A204.1 (cell line): Measurements from ENCODE around the gene TMEM100.

Experiments used
- FAIRE-seq: peaks from 2 replicates; lab custom pipeline; 2012; peaks lifted over from hg19 to GRCh38; lab: Jason Lieb, UNC

TMEM100 gene

DNA sequence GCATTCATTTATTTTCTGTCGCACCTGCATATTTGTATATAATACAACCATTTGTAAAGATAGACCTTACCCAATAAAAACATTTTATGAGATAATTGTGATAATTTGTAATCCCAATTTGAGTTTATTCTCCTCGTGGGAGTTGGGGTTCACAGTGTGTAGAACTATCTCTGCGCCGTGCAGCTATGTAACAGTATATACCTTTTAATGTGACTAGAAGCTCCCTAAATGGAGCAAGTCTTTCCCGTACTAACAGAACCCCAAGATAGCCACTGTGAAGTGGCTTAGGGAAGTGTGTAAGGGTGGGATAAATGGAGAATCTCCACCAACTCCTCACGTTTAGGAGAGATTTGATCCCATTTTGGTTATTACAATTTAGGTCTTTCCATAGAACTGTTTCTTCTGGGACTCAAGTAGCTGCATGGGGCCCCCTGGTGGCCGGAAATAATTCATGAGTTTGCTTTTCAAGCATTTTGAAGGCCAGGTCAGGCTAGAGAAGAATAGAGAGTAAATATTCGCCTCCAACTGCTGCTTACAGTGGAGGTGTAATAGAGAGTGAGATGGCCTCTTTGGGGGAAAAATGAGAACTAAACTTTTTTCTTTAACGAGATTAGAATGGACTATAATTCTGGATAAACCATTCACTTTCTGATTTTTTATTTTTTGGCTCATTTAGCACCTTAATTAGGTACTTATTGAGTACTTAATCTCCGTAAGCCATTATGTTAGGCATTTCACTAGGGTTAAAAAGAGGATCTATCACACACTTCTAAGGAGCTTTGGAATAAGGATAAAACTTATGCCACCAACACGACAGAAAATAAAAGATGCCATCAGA, 4.5 kb downstream of the TMEM100 start:
- FAIRE-seq: peak; percentile 21

DNA sequence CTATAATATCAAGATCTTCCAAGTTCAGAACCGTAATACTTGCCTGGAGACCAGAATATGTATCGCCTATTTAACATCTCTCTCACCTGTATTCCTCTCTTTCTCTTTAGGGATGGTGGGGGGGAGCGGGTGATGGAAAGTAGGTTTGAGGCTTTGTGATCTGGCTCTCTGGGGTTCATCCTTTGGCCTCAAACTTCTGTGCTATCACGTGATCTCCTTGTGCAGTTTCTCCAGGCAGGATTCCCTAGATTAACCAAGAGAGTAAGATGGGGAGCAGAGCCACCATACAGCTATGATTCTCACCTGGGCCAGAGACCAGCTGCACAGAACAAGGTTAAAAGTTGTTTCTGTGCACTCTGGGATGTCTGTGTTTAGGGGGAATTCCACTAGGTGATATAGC, 5.2 kb downstream of the TMEM100 start:
- FAIRE-seq: no peak

DNA sequence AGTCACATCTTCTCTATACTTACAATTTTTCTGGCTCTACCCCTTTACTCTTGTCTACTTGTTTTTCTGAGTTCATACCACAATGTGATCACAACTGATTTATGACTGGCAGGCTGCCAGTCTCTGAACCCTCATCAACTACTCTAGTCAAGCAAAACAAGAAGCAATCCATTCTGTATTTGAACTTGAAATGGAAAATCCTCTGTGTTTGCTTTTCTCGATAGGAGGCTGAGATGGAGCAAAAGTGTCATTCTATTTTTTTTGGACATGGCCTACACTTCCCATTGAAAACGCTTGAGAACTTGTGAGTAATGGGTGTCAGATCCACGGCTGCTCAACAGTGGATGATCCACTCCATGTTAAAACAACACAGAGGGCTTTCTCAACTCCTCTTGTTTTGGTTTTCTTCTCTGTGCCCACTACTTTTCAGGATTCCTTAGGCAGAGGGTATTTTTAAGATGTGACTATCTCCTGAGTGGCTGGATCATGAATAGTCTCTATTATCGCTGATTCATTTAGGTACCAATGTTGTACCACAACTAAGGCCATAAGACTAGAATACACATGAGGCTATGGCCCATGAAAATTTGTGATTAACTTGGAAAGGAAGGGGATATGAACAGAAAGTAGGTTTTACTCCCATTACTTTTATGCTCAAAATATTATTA, 11.7 kb downstream of the TMEM100 start:
- no peak for FAIRE-seq

DNA sequence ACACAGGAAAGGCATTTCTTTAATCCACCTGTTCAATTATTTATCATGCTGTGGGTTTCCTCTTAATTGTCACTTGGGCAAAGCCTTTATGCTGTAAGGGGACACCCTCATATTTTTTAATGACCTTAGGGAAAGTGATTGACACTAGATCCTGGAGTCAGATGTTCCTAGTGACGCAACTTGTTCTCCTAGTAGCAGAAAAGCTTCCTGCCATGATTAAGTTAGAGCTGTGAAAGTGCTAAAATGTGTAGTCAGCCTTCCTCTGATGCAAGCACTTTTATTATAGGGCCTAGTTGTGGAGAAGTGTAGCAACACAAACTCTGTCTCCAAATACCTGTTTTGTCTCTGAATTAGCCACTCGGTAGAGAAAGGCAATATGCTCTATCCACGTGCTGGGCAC, 12.3 kb downstream of the TMEM100 start:
- FAIRE-seq: no peak

DNA sequence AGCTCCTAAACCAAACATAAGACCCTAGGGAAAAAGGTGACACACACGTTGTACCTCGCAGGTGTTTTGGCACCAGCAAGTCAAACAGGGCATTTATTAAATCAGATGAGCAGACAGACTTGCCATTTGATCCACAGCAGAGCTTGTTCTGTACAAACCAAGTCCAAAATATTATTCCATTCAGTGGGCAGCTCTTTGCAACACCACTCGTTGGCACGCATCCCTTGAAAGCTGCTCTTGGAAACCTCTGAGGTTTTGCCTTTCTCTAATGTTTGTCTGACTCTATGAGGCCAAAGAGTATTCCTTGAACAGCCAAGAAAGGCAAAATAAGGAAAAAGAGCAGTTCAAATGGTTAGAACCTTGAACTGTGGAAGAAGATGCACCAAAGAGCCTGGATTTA, 12.7 kb downstream of the TMEM100 start:
- FAIRE-seq: no peak

DNA sequence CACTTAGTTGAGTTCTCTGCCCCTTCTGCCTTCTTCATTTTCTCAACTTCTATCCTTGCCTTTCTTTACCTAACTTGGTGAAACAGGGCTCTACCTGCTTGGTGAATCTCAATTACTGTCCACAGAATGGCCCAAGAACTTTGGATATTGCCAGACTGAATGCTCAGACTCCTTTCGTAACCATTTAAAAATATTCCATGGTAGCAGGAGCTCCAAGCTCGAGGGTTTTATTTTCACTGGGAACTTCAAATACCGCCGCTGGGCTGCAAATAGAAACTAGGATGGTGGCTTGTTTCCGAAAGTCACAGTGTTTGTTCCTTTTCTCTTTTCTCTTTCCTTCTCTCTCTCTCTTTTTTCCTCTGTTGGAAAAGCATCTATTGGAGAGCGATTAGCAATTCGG, 13.2 kb downstream of the TMEM100 start:
- no peak for FAIRE-seq

DNA sequence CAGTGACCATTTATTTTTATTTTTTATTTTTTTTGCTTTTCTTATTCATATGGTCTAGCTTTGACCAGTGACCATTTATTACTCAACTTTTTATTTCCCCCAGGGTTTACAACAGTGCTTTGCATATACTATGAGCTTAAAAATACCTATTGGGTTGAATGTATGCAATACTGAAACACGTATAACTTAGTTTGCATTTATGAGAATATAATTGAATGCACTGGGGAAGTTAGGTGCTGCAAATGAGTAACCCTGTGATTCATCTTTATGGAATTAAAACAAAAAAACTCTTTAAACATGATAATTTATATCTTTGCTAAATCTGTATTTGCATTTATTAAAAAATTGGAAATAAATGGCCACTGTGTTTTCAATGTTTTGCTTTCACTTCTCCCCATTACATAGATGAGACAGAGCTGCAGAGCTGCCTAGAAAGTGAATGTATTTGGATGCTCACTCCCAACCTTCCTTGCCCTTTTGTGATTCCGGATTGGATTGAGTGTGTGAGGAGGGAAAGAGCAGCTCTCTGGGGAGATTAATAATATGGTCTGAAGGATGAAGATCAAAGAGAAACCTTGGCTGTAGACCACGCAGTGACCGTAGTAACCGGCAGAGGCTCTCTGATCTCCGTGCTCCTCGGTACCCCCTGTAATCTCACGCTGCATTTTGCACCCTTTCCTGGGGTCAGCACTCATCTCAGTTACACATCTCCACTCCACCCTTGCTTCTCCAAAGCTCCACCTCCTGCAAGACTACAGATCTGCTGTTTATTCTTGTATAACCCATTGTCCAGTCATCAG, 14.3 kb downstream of the TMEM100 start:
- FAIRE-seq: no peak

DNA sequence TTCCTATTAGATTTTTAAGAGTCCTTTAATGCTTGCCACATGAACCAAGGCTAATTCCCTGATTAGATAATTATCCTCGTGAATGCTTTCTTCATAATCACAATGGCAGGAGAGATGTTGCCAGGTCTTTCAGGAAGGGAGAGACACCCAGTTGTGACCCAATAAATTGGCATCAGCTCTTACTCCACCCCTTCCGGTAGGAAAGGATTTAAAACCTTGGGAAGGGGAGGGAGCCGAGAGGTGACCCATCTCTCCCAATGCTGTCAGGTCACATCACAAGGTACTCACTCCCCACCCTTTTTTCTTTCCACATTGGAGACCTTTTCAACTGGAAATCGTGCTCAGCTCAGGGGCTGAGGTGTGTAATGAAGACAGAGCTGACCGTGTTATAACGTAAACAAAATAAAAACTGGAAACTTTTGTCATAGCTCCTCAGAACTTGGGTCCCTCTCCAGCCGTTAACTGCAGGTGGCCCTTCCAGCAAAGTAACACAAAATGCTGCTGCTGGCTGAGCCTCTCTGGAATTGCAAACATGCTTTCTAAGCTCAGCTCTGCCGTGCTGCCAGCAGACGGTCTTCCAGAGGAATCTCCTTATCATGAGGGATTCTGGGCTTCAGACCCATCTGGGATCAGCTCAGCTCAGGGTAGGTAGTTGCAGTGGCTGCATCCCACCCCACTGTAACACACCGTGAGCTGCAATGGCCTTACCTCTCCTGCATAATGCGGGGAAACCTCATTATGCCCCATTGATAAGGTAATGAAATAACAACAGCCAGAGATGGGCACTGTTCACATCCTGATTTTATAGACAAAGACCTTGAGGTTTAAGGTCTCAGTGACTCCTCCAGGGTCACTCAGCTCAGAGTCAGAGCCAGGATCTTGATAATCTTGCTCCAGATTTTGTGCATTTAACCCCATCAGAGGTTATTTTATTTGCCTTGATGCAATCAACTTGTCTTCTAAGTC, 15.6 kb downstream of the TMEM100 start:
- no peak for FAIRE-seq

DNA sequence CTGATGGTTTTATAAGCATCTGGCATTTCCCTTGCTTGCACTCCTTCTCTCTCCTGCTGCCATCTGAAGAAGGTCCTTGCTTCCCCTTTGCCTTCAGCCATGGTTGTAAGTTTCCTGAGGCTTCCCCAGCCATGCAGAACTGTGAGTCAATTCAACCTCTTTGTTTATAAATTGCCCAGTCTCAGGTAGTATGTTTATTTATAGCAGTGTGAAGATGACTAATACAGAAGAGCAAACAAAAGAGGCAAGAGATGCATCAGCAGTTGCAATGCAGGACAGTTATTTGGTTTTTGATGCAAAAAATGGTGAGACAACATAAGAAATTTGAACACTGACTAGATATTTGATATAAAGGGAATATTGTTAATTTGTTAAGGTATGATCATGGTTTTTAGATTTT, 16.8 kb downstream of the TMEM100 start:
- no peak for FAIRE-seq

DNA sequence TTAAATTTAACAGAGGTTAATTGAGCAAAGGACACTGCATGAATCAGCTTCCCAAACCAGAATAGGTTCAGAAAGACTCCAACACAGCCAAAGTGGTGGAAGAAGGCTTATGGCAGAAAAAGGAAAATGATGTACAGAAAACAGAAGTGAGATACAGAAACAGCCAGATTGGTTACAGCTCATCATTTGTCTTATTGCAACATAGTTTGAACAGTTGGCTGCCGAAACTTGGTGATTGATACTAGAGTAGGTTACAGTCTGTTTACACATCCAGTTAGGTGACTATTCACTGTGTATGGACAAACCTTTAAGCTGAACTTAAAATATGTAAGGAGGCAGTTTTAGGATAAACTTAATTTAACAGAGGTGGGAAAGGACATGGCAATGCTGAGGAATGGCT, 18.3 kb downstream of the TMEM100 start:
- no peak for FAIRE-seq

DNA sequence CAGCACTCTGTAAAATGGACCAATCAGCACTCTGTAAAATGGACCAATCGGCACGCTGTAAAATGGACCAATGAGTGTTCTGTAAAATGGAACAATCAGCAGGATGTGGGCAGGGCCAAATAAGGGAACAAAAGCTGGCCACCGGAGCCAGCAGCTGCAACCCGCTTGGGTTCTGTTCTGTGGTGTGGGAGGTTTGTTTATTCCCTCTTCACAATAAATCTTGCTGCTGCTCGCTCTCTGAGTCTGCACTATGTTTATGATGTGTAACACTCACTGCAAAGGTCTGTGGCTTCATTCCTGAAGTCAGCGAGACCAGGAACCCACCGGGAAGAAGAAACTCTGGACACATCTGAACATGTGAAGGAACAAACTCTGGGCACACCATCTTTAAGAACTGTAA, 20.5 kb downstream of the TMEM100 start:
- no peak for FAIRE-seq

DNA sequence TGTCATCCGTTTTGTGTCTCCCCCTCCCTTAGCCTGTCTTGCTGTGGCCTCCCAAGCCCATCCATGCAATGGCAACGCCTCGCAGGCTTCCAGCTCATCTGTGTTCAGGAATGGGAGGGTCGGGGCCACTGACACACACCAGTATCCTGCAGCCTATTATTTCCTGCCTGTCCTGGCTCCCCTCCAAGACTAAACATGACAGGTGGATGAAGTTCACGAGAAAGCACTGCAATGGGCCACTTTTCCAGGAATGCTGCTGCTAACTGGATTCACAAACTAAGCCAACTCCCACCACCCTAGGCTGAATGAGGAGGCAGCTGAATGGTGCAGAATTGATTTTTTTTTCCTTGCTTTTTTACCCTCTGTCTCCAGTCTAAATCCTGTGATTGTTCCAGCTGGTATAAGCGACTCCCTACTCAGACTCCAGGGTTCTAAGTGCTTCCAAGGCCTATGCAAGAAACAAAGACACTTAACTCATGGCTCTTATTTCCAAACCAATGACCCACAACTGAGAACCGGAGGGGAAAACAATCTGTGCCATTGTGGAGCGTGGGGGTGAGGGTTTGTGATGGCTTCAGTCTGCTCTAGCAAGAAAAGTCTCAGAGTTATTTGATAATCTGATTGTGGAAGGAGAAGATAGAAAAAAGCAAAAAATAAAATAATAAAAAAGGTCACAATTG, 23.3 kb downstream of the TMEM100 start:
- FAIRE-seq: no peak

DNA sequence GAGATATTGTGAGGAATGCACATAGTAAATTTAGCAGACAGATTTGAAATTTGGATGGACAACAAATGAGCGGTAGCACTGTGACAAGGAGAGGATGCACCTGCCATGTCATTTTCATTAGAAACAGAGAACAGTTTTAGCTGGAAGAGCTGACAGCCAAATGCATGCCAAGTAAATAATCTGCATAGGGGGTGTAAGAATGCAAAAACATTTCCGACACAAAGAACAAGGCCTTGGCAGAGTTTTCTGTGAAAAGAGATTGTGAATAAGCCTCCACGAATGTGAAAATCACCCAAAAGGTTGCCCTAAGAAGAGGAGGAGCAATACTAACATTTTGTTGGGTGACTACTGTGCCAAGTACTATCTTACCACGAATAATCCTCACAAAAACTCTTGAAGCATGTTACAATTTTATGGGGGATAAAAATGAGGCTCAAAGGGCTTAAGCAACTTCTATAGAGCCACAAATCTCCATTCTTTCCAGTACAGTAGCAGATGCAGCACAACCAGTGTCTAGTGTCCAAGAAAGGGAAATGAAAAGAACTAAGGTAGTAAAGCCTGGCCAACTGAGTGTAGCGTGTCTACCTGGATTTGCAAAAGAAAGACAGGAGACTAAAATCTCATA, 28.3 kb downstream of the TMEM100 start:
- no peak for FAIRE-seq

DNA sequence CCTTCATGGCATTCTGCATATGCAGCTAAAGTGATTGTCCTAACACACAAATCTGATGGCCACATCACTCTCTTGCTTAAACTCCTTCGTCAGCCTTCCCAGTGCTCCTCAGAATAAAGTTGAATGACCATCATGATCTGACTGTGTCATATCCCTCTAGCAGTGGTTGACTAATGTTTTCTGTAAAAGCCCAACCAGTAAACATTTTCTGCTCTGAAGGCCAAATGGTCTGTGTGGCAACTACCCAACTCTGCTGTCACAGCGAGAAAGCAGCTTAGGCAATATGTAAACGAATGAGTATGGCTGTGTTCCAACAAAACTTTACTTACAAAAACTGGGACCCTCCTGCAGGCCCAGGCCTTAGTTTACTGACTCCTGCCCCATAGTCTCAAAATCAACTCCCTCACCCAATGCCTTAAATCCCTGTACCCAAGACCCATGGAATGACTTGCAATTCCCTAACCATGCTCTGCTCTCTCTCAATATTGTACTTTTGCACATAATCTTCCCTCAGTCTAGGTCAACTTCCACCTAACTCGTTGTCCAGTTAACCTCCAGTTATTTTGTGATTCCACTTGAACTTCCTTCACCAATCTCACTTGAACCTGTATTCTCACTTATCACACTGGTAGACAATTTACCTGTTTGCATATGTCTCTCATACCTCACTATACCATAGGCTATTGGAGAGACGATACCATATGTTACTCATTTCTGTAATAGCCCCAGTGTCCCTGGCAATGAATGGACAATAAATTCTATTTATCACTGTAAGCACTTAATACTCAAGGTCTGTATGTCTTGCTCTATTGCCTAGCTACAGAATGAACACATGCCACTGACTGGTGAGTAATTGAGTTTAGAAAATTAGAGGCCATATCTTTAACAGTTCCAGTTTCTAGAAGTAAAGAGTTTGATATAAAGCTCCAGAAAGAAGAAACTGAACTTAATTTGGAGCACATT, 29.1 kb downstream of the TMEM100 start:
- FAIRE-seq: no peak

DNA sequence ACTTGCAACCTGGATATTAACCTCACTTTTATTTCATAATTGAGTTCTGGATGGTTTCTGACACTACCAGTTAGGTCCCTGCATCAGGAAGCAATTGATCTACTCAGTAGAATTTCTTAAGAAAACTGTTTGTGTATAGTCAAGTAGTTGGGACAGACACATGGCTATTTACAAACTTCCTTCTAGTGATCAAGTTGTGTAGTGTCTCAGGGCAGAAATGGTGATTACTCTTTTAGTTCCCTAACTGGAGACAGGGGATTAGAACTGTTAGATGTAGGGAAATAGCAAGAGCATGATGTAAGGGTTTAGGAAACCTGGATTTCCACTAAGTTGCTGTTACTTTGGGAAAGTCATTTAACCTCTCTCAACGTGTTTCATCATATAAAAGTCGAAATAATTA, 30.4 kb downstream of the TMEM100 start:
- FAIRE-seq: no peak

DNA sequence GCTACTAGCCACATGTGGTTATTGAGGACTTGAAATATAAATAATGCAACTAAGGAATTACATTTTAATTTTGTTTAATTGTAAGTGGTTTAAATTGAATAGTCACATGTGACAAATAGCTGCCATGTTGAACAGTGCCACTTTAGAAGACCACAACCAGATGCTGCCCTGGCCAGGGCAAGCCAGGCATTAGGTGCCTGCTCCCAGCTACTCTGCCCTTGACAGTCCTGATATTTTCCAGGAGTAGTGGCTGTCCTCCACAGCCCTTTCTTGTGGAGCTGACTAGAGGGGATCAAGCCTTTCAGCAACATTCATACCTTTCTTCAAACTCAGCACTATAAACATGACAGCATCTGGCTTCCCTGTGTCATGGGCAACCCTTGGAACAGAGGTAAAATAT, 31.0 kb downstream of the TMEM100 start:
- no peak for FAIRE-seq

DNA sequence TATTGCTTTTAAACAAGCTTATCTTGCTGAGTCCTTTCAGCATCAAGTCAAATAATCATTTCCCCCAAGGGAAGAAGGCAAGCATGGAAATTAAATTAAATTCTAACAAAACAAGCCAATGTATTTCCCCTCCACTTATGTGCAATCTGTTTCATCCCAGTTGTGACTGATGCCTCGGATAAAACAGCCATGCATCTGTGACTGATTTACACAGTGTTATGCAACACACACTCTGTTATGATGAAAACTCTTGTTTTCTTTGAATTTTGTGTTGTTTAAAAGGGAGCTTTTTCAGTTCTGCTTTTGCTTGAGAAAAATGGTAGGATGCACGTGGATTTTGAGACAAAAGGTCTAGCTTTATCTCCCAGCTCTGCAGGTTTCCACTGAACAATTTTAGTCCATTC, 32.6 kb downstream of the TMEM100 start:
- no peak for FAIRE-seq

DNA sequence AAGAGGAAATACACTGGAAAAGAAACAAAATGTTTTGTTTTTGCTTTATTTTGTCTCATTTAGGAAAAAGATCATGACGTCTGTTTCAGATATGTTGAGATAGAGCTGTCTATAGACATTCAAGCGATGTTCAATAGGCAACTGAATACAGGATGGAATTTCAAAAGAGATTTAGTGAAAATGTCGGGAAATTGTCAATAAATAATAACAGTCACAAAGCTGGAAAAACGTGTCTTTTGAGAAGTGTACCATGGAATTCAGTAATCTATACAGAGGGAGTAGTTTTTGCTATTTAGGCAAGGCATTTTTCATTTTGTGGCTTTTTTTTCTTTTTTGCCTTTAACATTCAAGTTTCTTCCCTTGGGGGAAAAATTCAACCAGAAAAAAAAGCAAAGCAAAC, 33.0 kb downstream of the TMEM100 start:
- no peak for FAIRE-seq

DNA sequence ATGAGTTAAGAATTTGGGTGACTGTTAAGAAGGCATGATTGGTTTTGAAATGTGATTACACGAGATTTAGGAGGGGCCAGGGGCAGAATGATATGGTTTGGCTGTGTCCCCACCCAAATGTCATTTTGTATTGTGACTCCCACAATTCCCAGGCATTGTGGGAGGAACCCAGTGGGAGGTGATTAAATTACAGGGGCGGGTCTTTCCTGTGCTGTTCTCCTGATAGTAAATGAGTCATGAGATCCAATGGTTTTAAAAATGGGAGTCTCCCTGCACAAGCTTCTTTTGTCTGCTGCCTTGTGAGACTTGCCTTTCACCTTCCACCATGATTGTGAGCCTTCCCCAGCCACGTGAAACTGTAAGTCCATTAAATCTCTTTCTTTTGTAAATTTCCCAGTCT, 34.6 kb downstream of the TMEM100 start:
- no peak for FAIRE-seq

DNA sequence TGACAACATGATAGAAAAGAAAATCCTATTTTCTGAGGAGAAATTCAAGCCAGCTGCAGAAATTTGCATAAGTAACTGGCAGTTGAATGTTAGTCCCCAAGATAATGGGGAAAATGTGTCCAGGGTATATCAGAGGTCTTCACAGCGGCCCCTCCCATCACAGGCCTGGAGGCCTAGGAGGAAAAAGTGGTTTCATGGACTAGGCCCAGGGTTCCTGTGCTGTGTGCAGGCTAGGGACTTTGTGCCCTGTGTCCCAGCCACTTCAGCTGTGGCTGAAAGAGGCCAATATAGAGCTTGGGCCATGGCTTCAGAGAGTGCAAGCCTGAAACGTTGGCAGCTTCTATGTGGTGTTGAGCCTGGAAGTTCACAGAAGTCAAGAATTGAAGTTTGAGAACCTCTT, 35.6 kb downstream of the TMEM100 start:
- no peak for FAIRE-seq
